Embryonic facial prominence (tissue), 1 donor: ENCODE data around the gene PAX5.
A peak's percentile ranks its signal among the peaks of the same experiment; 100 is the strongest.

Experiments
- DNase-seq: peaks from one replicate; pipeline ENCODE4 v3.0.0-alpha.2; 2016; ENCODE audit errors: extremely low spot score

The PAX5 gene

GRCh38 chr9:37037503-37038301, 3.6 kb upstream of the PAX5 start:
- DNase-seq, result no peak

GRCh38 chr9:37036776-37037502, 2.9 kb upstream of the PAX5 start:
- DNase-seq, result no peak

- DNase-seq, result no peak
These were observed 2.3 kb upstream of the PAX5 start for GRCh38 chr9:37036371-37036775.

GRCh38 chr9:37035648-37036370, 1.7 kb upstream of the PAX5 start:
- no peak for DNase-seq

- DNase-seq, result no peak
These were observed 1.0 kb upstream of the PAX5 start for GRCh38 chr9:37034938-37035647.

GRCh38 chr9:37034305-37034937, 353 bp upstream of the PAX5 start:
- no peak for DNase-seq

- DNase-seq, result no peak
These were observed 927 bp downstream of the PAX5 start for GRCh38 chr9:37033141-37033540.

- DNase-seq, result no peak
These were observed 1.4 kb downstream of the PAX5 start for GRCh38 chr9:37032713-37033112.

GRCh38 chr9:37031902-37032301, 2.2 kb downstream of the PAX5 start:
- no peak for DNase-seq

- DNase-seq, result no peak
These were observed 3.0 kb downstream of the PAX5 start for GRCh38 chr9:37031081-37031480.

- DNase-seq, result no peak
These were observed 3.5 kb downstream of the PAX5 start for GRCh38 chr9:37030611-37030939.

- DNase-seq, result no peak
These were observed 4.1 kb downstream of the PAX5 start for GRCh38 chr9:37029776-37030610.

GRCh38 chr9:37029304-37029775, 4.7 kb downstream of the PAX5 start:
- no peak for DNase-seq

GRCh38 chr9:37028420-37029031, 5.5 kb downstream of the PAX5 start:
- no peak for DNase-seq

- DNase-seq, result peak; percentile 63
These were observed 6.3 kb downstream of the PAX5 start for GRCh38 chr9:37027582-37028419.

GRCh38 chr9:37026931-37027581, 7.0 kb downstream of the PAX5 start:
- DNase-seq, result no peak

GRCh38 chr9:37026113-37026930, 7.7 kb downstream of the PAX5 start:
- no peak for DNase-seq

- DNase-seq, result no peak
These were observed 8.3 kb downstream of the PAX5 start for GRCh38 chr9:37025823-37026112.
